NCI-H2171 treated with DMSO at 0.1 percent for 48 hours (cell line): Measurements from ENCODE around the gene MGMT.

ENCODE experiments used
- DNase-seq: peaks from one replicate; lab custom pipeline; 2025; lab: John Stamatoyannopoulos, UW

The MGMT gene

DNA sequence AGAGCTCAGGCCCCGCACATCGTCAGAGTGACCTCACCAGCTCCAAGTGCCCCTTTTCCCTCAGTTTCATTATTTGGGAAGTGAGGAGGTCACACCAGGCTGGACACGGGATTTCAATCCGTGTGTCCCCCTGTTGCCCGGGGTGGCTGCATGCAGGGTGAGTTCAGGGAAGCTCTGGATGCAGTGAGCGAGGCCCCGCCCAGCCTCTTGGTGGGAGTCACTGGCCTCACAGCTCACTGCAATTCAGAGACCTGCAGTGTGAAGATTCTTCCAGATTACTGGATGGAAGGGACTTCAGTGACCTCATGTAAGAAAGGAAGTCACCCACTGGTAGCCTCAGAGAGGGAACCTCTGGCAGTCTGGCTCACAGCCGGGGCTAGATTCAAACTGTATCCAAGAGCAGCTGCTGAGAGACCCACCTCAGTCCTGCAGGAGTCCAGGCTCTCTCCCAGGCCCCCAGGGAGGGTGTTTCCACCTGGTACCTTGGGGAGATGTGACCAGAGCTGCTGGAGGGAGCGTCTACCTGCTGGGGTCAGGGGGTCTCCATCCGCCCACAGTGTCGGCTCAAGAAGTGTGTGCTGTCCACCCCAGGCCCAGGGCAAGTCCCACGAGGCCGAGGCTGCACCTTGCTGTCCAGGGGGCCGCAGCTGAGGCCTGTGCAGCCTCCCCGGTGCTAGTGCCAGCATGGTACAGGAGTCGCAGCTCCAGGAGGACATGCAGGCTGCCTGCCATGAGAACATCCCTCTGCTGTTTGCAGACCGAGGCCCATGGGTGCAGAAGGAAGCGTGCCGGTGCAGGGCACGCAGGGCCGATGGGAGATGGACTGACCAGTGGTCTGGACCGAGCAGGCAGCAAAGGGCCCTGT is 54.4 kb downstream of the MGMT start:
- no peak for DNase-seq

DNA sequence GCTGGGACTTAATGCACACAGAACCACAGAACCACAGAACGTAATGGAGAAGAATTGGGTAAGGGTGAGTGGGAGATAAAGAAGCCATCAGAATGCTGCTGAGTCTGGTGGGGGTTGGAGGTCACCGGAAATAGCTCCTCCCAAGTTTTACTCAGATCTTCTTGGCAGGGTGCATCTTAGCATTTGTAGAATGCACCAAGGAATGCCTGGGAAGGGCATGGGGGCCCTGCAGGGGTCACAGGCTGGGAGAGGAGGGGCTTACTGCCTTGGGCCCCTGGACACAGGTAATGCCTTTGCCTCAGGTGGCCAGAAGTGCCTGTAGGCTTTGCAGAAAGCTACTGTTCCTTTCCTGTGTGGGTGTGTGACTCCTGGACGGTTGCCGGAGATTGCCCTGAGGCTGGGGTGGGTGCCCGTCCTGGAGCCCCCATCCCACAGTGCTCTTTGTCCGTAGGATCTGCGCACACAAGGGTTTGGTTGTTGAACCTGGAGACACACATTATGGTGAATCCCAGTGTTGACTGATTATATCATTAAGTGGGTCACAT is 55.1 kb downstream of the MGMT start:
- no peak for DNase-seq

DNA sequence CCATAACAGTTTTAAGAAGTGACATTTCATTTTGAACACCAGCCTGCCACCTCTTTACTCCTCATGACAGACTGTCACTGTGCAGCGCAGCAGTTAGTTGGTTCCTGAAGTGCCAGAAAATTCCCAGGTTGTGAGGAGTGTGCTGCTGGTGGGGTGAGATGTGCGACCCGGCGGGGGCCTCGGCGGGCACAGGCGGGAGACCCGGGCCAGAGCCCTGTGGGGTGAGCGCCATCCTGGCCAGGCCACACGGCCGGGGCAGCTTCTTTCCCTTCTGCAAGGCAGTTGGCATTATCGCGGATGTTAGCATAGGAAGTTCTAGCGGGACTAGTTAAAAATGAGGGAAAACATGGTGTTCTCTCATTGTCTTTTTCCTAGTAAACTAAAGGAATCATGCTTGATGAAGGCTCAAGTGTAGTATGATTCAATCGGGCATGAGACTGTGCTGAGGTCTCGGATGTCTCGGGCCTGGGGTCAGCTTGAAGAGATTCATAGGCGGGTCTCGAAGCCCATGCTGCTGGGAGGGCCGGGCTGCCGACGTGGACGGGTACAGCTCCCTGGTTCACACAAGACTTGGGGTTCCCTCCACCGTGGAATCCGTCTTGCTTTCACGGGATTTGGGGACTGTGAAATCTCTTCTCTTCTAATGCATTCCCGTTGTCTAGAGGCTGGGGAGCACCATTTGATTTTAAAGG is 56.1 kb downstream of the MGMT start:
- DNase-seq = no peak

DNA sequence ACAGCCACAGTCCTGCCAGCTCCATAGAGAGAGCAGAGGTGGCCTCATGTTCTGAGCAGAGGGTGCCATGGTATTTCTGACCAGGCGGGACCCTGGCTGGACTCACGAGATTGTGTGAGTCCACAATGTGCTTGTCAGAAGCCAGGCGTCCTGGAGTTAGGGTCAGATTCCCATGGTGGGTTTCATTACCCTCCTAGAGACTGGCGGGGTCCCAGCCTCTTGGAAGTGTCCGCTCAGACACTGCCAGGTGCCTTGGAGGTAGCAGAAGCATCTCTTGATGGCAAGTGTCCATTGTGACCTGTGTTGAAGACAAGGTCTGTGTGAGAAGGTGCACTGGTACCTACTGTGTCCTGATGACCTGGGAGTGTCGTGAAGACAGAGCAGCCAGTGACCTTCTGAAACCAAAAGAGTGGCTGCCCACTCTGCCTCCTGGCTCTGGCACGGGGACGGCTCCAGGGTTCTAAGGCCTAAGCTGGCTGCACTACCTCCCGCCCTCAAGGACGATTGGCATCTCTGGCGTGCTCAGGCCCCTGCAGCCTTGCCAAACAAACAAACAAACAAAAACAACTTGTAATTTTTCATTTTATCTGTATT is 56.8 kb downstream of the MGMT start:
- DNase-seq = no peak

DNA sequence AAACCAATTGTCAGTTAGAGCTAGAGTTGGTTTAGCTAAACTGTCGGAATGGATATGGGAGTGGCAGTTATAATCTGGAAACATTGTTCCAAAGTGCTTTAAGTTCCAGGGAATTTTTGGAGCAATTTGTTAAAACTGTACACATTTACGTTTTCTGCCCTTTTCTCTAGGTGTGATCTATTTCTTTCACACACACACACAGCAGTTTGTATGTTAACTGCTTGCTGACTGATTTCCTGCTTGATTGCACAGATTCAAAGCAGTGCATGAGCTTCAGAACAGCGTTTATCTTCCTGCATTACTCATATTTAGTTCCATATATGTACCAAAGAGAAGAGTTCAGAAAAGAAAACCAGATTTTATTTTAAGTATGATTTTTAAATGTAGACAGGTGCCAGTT is 57.9 kb downstream of the MGMT start:
- DNase-seq = no peak

GRCh38 chr10:129525401-129525801 is 58.4 kb downstream of the MGMT start:
- peak; percentile 4 for DNase-seq

GRCh38 chr10:129526943-129527342 is 59.9 kb downstream of the MGMT start:
- no peak for DNase-seq

- no peak for DNase-seq
Measured at GRCh38 chr10:129528376-129528978, 61.4 kb downstream of the MGMT start.

DNA sequence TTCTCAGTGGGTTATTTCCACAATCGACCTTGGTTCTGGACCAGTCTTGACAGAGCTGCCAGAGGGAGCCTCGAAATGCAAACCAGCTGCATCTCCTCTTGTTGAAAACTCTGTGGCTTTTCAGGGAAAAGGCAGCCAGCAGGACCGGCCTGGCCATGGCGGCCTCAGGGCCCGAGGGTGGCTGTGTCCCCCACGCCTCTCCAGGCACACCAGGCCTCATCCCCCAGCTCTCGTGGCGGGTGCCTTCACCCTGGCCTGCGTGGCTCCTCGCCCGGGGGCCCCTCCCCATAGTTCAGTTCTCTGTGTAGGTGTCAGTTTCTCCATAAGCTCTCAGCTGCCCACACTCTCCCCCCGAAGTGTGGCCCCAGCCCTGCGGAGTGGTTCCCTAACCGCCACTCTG is 63.5 kb downstream of the MGMT start:
- no peak for DNase-seq

GRCh38 chr10:129531195-129531968 is 64.3 kb downstream of the MGMT start:
- no peak for DNase-seq

- no peak for DNase-seq
Measured at GRCh38 chr10:129531969-129532660, 65.1 kb downstream of the MGMT start.

DNA sequence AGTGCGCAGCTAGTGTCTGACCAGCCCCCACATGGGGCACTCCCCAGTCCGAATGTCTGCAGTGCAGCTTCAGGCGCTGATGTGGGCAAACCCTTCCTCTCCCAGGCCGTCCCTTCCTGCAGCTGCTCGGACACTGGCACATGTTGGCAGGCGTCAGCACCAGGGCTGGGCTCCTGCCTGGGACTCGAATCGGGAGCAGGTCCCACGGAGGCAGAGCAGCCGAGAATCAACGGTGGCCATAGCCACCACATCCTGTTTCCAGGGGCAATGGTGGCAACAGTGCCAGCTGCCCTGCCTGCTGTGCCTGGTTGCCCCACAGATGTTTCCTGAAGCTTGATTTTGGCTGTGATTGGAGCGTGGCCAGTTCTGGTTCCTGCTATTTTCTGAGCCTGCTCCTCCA is 65.8 kb downstream of the MGMT start:
- no peak for DNase-seq

- no peak for DNase-seq
Measured at GRCh38 chr10:129533281-129533680, 66.2 kb downstream of the MGMT start.

DNA sequence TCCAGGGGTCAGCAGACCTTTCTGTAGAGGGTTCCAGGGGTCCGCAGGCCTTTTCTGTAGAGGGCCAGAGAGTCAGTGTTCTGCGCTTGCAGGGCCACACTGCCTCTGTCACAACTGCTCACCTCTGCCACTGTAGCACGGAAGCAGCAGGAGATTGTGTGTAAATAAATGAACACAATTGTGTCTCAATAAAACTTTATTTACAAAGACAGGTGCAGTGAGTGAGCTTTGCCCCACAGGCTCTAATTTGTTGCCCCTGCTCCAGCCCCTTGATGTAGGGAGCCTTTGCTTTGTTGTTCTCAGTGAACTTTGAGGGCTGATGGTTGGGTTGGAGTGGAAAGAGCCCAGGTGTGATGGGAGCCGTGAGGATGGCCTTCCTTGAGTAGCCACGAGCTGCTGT is 67.8 kb downstream of the MGMT start:
- no peak for DNase-seq

GRCh38 chr10:129536336-129536735 is 69.3 kb downstream of the MGMT start:
- DNase-seq = no peak

GRCh38 chr10:129537151-129537550 is 70.1 kb downstream of the MGMT start:
- DNase-seq = no peak

DNA sequence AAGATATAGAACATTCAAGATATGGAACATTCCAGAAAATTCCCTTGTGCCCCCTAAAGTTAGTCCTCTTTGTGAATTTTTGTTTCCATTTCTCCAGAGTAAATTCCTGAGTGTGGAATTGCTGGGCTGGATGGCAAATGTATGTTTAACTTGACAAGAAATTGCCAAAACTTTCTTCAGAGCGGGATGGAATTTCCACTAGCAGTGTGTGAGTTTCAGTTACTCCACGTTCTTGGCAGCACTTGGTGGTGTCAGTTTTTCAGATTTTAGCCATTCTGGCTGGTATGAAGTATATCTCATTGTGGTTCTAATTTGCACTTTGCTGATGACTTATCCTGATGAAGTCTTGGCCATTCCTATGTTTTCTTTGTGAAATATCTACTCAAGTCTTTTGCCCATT is 71.2 kb downstream of the MGMT start:
- no peak for DNase-seq

GRCh38 chr10:129541200-129541599 is 74.2 kb downstream of the MGMT start:
- peak; percentile 1 for DNase-seq

DNA sequence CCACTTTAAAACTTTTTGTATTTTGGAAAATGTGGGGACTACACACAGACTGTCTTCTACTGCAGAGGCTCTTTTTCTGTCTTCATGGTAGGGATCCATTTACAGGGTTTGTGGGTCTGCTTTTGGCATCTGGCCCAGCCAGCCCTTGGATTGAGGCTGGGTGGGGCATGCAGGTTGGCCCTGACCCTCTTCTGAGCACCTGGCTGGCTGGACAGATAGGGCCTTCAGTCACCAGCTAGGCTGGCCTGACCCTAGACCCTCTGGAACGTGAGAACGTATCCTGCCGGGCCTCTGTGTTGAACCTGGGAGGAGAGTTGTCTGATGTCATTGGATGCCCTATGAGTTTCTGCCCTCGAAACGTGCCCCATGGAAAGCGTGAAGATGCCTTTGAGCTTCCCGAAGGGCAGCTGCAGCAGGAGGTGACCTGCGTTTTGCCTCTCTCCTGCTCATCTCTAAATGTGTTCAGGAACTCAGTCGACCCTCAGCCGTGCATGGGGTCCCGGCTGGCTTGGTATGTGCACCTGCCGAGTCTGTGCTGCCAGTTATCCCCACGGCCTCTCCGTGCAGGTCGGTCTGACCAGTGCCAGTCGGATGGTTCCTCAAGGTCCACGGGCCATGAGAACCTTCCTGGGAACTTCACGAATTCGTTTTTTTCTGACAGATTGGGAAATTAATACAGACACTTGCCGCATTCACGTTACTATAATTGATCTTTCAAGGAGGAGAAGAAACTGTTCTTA is 74.9 kb downstream of the MGMT start:
- DNase-seq = no peak

DNA sequence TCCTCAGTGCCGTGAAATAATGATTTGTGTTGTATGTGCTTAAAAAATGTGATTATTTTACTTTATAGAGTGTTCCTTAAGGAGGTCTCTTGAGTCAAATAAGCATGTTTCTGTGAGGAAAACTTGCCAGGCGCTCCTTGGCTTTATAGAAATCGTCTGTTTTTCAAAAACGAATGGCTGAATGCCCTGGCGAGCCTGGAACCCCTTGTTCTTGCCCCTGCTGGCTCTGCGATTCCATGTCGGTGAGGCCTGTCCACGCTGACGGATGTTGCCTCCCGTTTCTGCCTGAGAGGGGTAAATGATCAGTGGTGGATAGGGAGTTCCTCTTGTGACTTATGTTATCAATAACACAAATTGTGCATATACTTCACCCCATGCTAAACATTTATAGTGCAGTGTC is 75.5 kb downstream of the MGMT start:
- no peak for DNase-seq
